ENCODE measurements around the gene CIRBP. TPM values are rescaled to one million over a fixed set of nuclear protein-coding genes. Genes with fewer than 3 reads are reported as not detected.

The CIRBP gene
- total RNA-seq, 2 donors from 2014 or later: 163 to 179 TPM

- H3K27ac ChIP-seq: no peak overlapping the region
- intact Hi-C loops (cut with DNase I): no loop called here
- no peak overlapping the region for H3K9ac ChIP-seq (ENCODE audit: low read depth in 2 of 2, low read length in 2 of 2)
- no peaks in the 10 kb centered on the region for H3K9me3 ChIP-seq
- H3K27me3 ChIP-seq: peaks cover 15% of the 10 kb centered on the region
- peaks cover 17% of the 10 kb centered on the region for H3K4me1 ChIP-seq
- DNase-seq: no peak
- no peak overlapping the region for H3K4me3 ChIP-seq
- TF ChIP-seq, protein P1, sequence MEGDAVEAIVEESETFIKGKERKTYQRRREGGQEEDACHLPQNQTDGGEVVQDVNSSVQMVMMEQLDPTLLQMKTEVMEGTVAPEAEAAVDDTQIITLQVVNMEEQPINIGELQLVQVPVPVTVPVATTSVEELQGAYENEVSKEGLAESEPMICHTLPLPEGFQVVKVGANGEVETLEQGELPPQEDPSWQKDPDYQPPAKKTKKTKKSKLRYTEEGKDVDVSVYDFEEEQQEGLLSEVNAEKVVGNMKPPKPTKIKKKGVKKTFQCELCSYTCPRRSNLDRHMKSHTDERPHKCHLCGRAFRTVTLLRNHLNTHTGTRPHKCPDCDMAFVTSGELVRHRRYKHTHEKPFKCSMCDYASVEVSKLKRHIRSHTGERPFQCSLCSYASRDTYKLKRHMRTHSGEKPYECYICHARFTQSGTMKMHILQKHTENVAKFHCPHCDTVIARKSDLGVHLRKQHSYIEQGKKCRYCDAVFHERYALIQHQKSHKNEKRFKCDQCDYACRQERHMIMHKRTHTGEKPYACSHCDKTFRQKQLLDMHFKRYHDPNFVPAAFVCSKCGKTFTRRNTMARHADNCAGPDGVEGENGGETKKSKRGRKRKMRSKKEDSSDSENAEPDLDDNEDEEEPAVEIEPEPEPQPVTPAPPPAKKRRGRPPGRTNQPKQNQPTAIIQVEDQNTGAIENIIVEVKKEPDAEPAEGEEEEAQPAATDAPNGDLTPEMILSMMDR (IDR thresholded peaks at IDR 0.05): no peak
- no peaks in the 10 kb centered on the region for H3K36me3 ChIP-seq
These were observed 39.0 kb upstream of the CIRBP start for GRCh38 chr19:1229924-1230782.

- H3K9me3 ChIP-seq: no peaks in the 10 kb centered on the region
- no peak for DNase-seq
- H3K4me3 ChIP-seq: no peak overlapping the region
- H3K9ac ChIP-seq (ENCODE audit: low read depth in 2 of 2, low read length in 2 of 2): no peak overlapping the region
- TF ChIP-seq, protein P1 (IDR thresholded peaks at IDR 0.05): no peak
- intact Hi-C loops (cut with DNase I): no loop called here
- peaks cover 23% of the 10 kb centered on the region for H3K27me3 ChIP-seq
- H3K4me1 ChIP-seq: peaks cover 17% of the 10 kb centered on the region
- no peak overlapping the region for H3K27ac ChIP-seq
- H3K36me3 ChIP-seq: no peaks in the 10 kb centered on the region
These were observed 38.2 kb upstream of the CIRBP start for GRCh38 chr19:1230783-1231489.

DNA sequence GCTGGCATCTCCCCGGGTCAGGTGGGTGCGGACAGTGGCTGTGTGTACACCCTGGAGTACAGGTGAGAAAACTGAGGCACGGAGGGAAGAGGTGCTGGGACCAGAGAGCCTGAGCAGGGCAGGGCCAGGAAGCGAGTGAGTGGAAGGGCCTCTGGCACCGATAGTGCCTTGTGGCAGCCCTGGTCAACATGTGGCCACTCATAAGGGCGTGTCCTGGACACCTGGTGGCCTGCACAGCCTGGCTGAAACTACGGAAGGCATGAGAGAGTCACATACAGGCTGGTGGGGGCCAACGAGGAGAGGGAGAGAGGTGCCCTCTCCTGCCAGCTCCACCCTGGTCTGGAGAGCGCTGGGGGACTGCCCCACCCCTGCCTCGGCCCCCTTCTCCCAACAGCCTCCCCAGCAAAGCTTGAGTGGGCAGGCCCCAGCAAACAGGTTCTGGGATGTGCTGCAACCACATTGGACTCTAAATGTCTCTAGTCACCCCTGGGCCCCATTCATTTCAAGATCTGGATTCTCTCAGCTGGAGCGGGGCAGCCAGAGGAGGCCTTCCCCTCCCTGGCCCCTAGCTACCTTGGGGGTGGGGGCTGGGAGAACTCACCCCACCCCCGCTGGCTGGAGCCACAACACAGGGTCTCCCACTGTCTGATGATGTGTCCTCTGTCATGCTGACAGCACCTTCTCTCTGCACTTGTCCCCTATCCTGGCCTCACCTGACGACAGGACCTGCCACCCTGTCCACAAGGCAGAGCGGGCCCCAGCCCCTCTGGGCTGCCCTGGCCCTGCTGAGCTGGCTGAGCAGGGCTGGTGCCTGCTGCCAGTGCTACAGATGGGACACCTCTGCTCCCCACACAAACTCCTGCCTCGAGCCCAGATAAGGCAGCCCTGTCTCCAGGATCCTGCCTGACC lies 37.1 kb upstream of the CIRBP start:
- peaks cover 32% of the 10 kb centered on the region for H3K27me3 ChIP-seq
- no peak overlapping the region for H3K27ac ChIP-seq

DNA sequence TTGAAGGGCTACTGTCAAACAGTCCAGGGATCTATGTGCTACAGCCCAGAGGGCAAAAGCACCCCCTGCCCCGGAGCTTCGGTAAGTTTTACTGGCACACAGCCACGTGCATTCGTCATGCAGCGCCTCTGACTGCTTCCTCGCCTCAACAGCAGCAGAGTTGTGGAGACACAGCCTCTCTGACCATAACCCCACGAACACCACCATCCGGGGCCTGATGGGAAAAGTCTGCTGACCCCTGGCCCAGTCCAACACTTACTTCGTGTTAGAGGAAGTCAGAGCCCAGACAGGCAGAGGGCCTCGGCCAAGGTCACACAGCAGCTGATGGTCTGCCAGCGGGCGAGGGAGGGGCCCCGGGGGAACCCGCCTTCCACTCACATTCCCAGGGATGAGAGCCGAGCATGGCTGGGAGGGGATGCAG lies 36.5 kb upstream of the CIRBP start:
- no peak overlapping the region for H3K9ac ChIP-seq (ENCODE audit: low read depth in 2 of 2, low read length in 2 of 2)
- no peaks in the 10 kb centered on the region for H3K9me3 ChIP-seq
- no peak overlapping the region for H3K4me3 ChIP-seq
- no peaks in the 10 kb centered on the region for H3K36me3 ChIP-seq
- TF ChIP-seq, protein P1 (IDR thresholded peaks at IDR 0.05): no peak
- H3K27ac ChIP-seq: no peak overlapping the region
- DNase-seq: no peak
- H3K4me1 ChIP-seq: peaks cover 17% of the 10 kb centered on the region
- H3K27me3 ChIP-seq: peaks cover 37% of the 10 kb centered on the region
- intact Hi-C loops (cut with DNase I): no loop called here

More for the DNA sequence above, 37.1 kb upstream of the CIRBP start:
- no peak overlapping the region for H3K9ac ChIP-seq (ENCODE audit: low read depth in 2 of 2, low read length in 2 of 2)
- peaks cover 17% of the 10 kb centered on the region for H3K4me1 ChIP-seq
- no peak overlapping the region for H3K4me3 ChIP-seq
- no peak for DNase-seq
- no peaks in the 10 kb centered on the region for H3K9me3 ChIP-seq
- intact Hi-C loops (cut with DNase I): no loop called here
- no peaks in the 10 kb centered on the region for H3K36me3 ChIP-seq
- TF ChIP-seq, protein P1 (IDR thresholded peaks at IDR 0.05): no peak

GRCh38 chr19:1233115-1233667 lies 35.9 kb upstream of the CIRBP start:
- Histone ChIP-seq H3K36me3 (no peaks in the 10 kb centered on the region), H3K4me1 (peaks cover 17% of the 10 kb centered on the region), H3K9ac (ENCODE audit: low read depth in 2 of 2, low read length in 2 of 2) (peak overlapping the region in 1 of 2 donors; percentile 19), H3K9me3 (no peaks in the 10 kb centered on the region), H3K27ac (no peak overlapping the region), H3K27me3 (peaks cover 37% of the 10 kb centered on the region), H3K4me3 (no peak overlapping the region)
- TF ChIP-seq, protein P1 (IDR thresholded peaks at IDR 0.05): no peak
- intact Hi-C loops (cut with DNase I): no loop called here
- DNase-seq: peak; percentile 42

Measured in colonic mucosa (tissue), 4 donors.